GM20000 (cell line): ENCODE results near the gene PLCD3.

Experiments
- DNase-seq: peaks from one replicate; pipeline ENCODE4 v3.0.0; 2012; ENCODE audit warnings: low spot score
- TF ChIP-seq, protein P1 (sequence below): IDR thresholded peaks from 2 replicates; pipeline ENCODE4 v1.5.1; 2012; ENCODE audit warnings: mild to moderate bottlenecking, control low read depth; ENCODE audit errors: extremely low read depth, missing control alignments

The PLCD3 gene

DNA sequence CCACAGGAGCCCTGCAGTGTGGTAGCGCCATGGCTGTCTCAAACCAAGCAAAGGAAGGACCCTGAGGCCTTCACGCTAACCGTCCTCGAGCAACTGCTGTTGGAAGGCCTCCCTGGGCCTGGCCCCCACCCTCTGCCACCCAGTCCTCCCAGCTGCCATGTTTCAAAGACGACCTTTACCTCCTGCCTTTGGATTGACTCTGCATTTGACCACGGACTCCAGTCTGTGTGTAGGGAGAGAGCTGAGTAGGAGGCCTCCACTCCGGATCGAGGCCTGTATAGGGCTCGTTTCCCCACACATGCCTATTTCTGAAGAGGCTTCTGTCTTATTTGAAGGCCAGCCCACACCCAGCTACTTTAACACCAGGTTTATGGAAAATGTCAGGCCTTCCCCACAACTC, 24.3 kb downstream of the PLCD3 start:
- TF ChIP-seq, protein P1, sequence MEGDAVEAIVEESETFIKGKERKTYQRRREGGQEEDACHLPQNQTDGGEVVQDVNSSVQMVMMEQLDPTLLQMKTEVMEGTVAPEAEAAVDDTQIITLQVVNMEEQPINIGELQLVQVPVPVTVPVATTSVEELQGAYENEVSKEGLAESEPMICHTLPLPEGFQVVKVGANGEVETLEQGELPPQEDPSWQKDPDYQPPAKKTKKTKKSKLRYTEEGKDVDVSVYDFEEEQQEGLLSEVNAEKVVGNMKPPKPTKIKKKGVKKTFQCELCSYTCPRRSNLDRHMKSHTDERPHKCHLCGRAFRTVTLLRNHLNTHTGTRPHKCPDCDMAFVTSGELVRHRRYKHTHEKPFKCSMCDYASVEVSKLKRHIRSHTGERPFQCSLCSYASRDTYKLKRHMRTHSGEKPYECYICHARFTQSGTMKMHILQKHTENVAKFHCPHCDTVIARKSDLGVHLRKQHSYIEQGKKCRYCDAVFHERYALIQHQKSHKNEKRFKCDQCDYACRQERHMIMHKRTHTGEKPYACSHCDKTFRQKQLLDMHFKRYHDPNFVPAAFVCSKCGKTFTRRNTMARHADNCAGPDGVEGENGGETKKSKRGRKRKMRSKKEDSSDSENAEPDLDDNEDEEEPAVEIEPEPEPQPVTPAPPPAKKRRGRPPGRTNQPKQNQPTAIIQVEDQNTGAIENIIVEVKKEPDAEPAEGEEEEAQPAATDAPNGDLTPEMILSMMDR: no peak
- no peak for DNase-seq

DNA sequence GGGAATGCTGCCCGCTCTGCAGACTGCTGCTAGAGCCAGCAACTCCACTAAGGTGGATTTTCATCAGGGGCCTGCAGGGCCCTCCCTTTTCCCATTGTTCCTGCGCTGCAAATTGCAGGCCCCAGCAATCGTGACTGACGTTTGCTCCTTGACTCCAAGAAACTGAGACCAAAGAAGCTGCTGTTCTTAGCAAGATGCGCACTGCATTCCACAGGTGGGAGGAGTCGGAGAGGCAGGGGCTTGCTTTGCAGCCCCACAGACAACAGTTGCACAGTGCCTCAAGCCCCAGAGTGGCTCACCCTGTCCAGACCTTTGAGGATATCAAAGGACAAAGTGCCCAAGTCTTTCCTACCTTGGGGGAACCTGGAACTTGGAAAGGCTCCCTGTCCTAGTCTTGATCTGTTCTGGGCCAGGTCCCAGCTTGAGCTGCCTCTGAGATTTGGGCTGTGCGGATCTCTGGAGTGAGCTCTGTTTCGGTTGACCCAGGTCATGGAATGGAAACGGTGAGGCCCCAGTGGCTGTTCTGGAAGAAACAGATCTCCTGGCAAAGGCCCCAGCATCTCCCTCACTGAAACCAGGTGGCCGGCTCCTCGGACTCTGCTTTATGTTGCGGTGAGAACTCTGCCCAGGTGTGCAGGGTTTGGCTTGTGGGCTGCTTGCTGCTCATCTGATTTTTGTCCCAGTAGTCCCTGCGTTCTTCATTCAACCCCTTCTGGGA, 24.9 kb downstream of the PLCD3 start:
- TF ChIP-seq, protein P1: no peak
- no peak for DNase-seq

DNA sequence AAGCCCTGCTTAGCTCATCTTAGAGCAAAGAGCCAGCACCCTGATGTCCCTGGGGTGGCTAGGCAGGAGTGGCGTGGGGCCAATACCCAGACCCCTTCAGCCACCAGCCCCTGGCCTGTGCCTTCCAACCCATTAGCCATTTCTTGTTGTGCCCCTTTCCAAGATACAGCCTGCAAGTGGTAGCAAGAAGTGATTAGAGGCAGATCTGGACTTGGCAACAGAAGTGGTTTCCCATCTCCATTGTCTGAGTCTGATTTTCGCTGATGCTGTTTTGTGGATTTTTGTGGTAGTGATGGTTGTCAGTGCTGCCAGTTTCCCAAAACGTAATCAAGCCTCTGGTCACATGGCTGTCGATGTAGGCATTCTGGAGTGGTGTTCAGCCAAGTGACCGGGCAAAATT, 25.7 kb downstream of the PLCD3 start:
- no peak for DNase-seq
- TF ChIP-seq, protein P1: no peak

DNA sequence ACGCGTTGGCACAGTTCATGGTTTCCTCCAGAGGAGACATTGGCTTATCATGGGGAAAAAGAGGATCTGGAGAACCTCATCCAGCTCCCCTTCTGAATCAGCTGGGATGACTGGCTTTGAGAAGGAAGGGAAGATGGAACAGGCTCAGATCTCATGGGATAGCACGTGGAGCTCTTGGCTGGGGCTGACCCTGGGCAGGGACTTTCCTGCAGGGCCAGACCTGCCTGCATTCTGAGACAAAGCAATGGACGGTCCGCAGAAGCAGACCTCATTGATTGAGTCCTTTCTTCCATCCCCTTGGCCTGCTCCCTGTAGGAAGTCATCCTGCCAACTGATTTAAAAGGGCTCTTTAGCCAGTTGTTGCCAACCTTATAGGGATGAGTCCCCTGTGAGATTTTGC, 26.2 kb downstream of the PLCD3 start:
- TF ChIP-seq, protein P1: no peak
- no peak for DNase-seq

DNA sequence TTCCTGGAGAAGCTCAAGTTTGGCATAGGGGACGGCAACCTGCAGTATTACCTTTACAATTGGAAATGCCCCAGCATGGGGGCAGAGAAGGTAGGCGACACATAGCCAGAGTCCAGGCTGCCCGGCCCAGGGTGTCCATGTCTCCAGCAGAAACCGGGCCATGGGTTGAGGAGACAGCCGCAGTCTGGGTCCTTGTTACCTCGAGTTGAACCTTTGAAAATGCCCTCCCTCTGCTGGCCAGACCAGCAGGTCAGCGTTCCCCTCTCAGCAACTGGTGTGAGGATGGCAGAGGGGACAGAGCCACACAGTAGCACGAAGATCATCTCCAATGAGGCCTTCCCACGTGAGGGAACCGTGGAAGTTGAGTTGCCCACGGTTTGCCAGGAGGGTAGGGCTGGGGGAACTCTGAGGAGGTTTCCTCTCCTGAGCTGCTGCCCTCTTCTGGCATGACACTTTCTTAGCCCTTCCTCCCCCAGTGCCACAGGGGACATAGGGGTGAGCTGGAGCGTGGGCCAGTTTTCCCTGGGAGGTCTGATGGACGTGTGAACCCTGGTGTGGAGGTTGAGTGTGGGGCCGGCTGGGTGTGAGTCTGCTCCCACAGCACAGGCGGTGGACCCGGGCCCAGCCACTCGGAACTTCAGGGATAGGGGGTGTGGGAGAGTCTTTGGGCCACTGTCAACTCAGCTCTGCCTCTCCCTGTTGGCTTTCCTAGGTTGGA, 27.2 kb downstream of the PLCD3 start:
- TF ChIP-seq, protein P1: no peak
- no peak for DNase-seq

DNA sequence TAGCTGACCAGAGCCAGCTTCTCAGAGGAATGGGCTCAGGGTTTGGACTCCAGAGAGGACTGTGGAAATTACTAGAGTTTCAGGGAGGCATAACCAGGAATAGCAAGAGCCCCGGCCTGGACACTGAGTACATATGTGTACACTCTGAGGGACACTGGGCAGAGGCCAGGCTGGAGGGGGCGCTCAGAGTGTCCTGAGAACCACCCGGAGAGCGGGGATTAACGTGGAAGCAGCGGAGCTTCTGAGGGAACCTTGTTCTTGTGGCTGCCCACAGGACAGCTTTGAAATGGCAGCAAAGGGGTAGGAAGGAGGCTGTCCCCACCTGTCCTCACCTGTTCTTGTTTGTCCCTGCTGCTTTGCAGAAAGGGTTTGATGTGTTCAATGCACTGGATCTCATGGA, 27.8 kb downstream of the PLCD3 start:
- TF ChIP-seq, protein P1: no peak
- no peak for DNase-seq

DNA sequence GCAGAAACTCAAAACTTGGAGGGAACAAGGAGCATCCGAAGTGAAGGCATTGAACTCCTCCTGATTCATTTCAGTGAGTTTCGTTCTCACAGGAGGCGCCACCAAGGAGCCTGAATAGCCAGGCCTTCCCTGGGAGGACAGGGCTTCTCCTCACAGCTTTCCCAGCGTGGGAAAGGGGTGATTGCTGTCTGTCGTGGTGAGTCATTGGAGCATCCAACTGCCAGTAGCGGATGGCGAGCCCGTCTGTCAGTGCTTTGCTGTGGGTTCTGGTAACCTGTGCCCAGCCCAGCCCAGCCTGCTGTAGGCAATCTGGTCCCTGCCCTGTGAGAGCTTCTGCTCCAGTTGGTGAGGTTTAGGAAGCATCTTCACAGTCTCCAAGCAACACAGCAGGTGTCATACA, 28.3 kb downstream of the PLCD3 start:
- no peak for DNase-seq
- TF ChIP-seq, protein P1: no peak
